Neural cell (in vitro differentiated cells): ENCODE measurements around the gene CDH4.

Source experiments
- CTCF ChIP-seq: fragments of 450-650 bp; IDR thresholded peaks from 2 replicates; pipeline ENCODE4 v1.5.1; 2014; ENCODE audit warnings: antibody characterized with exemption, mild to moderate bottlenecking, moderate library complexity; ENCODE audit not compliant: poor library complexity, severe bottlenecking
- EP300 ChIP-seq: fragments of 450-650 bp; conservative IDR thresholded peaks from 2 replicates; pipeline ENCODE4 v1.6.1; 2014; ENCODE audit warnings: antibody characterized with exemption, mild to moderate bottlenecking, moderate library complexity; ENCODE audit not compliant: poor library complexity, severe bottlenecking
- EZH2 ChIP-seq: fragments of 200-600, 300-800 bp; shearing (Covaris generic), sonication (generic); IDR thresholded peaks from 2 replicates; pipeline ENCODE4 v1.6.1; 2014; ENCODE audit warnings: antibody characterized with exemption, low read length, borderline replicate concordance, mild to moderate bottlenecking; ENCODE audit not compliant: insufficient read depth, poor library complexity, severe bottlenecking
- POLR2AphosphoS5 ChIP-seq: IDR thresholded peaks from 2 replicates; pipeline ENCODE4 v1.6.1; 2012
- RAD21 ChIP-seq: fragments of 450-650 bp; conservative IDR thresholded peaks from 2 replicates; pipeline ENCODE4 v1.6.1; 2014; ENCODE audit warnings: antibody characterized with exemption, mild to moderate bottlenecking, moderate library complexity

GRCh38 chr20:61969806-61970205, 717.7 kb downstream of the CDH4 start:
- no peak for TF ChIP-seq RAD21
- TF ChIP-seq EZH2 = no peak
- no peak for TF ChIP-seq POLR2AphosphoS5
- no peak for TF ChIP-seq CTCF
- TF ChIP-seq EP300 = no peak
